ENCODE measurements around the gene SNAP25.

Gene SNAP25

DNA sequence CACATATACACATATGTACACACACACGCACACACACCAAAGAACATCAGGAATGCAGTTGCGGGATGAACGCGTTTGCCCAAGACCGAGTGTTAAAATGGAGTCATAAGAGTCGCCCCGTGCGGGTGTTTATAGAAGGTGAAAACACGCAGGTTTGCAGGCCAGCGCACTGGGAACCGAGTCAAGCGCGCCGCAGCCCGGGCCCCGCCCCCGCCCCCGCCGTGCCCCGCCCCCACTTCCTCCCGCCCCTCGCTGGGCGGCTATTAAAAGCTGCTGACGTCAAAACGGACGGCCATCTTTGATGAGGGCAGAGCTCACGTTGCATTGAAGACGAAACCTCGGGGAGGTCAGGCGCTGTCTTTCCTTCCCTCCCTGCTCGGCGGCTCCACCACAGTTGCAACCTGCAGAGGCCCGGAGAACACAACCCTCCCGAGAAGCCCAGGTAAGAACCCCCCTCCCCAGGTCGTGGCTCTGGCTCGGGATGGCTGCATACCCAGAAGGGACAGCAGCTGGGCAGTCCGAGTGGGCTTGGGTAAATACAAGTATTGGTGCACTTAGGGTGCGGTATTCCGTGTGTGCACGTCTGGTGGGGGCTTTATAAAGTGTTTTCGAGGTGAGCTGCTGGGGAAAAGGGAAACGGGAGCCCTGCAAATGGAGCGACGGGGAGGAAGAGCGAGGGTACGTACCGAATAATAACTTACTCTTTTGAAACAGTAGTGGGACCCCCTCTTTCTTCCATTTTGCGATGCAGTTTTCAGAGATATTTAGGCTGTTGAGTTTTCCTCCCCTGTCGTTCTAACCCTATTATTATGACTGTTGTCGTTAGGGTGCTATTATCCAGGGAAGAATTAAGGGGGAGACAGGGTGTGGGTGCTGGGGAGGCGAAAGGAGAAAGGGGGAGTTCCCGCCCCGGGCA, at the start of gene SNAP25 (continued):
- TF ChIP-seq, protein P1, sequence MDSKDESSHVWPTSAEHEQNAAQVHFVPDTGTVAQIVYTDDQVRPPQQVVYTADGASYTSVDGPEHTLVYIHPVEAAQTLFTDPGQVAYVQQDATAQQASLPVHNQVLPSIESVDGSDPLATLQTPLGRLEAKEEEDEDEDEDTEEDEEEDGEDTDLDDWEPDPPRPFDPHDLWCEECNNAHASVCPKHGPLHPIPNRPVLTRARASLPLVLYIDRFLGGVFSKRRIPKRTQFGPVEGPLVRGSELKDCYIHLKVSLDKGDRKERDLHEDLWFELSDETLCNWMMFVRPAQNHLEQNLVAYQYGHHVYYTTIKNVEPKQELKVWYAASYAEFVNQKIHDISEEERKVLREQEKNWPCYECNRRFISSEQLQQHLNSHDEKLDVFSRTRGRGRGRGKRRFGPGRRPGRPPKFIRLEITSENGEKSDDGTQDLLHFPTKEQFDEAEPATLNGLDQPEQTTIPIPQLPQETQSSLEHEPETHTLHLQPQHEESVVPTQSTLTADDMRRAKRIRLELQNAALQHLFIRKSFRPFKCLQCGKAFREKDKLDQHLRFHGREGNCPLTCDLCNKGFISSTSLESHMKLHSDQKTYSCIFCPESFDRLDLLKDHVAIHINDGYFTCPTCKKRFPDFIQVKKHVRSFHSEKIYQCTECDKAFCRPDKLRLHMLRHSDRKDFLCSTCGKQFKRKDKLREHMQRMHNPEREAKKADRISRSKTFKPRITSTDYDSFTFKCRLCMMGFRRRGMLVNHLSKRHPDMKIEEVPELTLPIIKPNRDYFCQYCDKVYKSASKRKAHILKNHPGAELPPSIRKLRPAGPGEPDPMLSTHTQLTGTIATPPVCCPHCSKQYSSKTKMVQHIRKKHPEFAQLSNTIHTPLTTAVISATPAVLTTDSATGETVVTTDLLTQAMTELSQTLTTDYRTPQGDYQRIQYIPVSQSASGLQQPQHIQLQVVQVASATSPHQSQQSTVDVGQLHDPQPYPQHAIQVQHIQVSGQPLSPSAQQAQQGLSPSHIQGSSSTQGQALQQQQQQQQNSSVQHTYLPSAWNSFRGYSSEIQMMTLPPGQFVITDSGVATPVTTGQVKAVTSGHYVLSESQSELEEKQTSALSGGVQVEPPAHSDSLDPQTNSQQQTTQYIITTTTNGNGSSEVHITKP (tag by site-specific recombination; IDR thresholded peaks at IDR 0.05): peak; percentile 95
- TF ChIP-seq, protein P2, sequence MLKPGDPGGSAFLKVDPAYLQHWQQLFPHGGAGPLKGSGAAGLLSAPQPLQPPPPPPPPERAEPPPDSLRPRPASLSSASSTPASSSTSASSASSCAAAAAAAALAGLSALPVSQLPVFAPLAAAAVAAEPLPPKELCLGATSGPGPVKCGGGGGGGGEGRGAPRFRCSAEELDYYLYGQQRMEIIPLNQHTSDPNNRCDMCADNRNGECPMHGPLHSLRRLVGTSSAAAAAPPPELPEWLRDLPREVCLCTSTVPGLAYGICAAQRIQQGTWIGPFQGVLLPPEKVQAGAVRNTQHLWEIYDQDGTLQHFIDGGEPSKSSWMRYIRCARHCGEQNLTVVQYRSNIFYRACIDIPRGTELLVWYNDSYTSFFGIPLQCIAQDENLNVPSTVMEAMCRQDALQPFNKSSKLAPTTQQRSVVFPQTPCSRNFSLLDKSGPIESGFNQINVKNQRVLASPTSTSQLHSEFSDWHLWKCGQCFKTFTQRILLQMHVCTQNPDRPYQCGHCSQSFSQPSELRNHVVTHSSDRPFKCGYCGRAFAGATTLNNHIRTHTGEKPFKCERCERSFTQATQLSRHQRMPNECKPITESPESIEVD (tag by site-specific recombination; IDR thresholded peaks at IDR 0.05): no peak
- TF ChIP-seq ZNF76 (tag by site-specific recombination; IDR thresholded peaks at IDR 0.05; ENCODE audit: borderline replicate concordance, low read depth) (peak; percentile 67; the same call in 1 of the 2 replicates), KLF8 (tag by site-specific recombination; IDR thresholded peaks at IDR 0.05) (0 out of 2 replicates have a peak, but pooled peaks have one; percentile 12)
- TF ChIP-seq, protein P3, sequence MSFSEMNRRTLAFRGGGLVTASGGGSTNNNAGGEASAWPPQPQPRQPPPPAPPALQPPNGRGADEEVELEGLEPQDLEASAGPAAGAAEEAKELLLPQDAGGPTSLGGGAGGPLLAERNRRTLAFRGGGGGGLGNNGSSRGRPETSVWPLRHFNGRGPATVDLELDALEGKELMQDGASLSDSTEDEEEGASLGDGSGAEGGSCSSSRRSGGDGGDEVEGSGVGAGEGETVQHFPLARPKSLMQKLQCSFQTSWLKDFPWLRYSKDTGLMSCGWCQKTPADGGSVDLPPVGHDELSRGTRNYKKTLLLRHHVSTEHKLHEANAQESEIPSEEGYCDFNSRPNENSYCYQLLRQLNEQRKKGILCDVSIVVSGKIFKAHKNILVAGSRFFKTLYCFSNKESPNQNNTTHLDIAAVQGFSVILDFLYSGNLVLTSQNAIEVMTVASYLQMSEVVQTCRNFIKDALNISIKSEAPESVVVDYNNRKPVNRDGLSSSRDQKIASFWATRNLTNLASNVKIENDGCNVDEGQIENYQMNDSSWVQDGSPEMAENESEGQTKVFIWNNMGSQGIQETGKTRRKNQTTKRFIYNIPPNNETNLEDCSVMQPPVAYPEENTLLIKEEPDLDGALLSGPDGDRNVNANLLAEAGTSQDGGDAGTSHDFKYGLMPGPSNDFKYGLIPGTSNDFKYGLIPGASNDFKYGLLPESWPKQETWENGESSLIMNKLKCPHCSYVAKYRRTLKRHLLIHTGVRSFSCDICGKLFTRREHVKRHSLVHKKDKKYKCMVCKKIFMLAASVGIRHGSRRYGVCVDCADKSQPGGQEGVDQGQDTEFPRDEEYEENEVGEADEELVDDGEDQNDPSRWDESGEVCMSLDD (tag by site-specific recombination; IDR thresholded peaks at IDR 0.05): peak; percentile 38; the same call in 1 of the 2 replicates

DNA sequence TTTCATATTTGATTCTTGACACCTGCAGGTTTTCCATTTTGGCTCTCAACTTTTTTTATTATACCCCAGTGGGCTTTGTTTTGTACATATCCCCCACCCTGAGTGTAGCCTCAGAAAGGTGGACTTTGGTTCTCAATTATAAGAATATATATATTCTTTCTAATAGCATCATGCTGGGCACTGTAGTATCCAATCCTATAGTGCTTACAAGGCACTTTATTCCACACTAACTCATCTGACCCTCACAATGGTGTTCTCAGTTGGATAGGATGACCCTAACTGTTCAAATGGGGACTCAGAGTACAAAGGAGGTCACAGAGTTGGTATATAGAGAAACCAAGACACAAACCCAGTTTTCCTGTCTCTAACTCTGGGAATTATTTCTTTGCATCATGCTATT, 48.9 kb upstream of the SNAP25 start:
- CTCF ChIA-PET: no interaction called here
- no peak overlapping the region for H3K27ac ChIP-seq (ENCODE audit: extremely low read depth, low read depth, low read length)
- TF ChIP-seq ZFHX2 (tag by site-specific recombination; conservative IDR thresholded peaks at IDR 0.05): no peak
- TF ChIP-seq, protein P4, sequence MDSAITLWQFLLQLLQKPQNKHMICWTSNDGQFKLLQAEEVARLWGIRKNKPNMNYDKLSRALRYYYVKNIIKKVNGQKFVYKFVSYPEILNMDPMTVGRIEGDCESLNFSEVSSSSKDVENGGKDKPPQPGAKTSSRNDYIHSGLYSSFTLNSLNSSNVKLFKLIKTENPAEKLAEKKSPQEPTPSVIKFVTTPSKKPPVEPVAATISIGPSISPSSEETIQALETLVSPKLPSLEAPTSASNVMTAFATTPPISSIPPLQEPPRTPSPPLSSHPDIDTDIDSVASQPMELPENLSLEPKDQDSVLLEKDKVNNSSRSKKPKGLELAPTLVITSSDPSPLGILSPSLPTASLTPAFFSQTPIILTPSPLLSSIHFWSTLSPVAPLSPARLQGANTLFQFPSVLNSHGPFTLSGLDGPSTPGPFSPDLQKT (IDR thresholded peaks at IDR 0.05; ENCODE audit: borderline replicate concordance, low read depth, low read length): no peak
- H3K4me1 ChIP-seq (ENCODE audit: control insufficient read depth, insufficient read depth, low read length): no peaks in the 10 kb centered on the region
- POLR2A ChIA-PET: no interaction called here
- H3K9me3 ChIP-seq (ENCODE audit: control insufficient read depth, insufficient read depth, low read depth, low read length): no peaks in the 10 kb centered on the region
- no peak overlapping the region for H3K4me3 ChIP-seq (ENCODE audit: low read depth, low read length)
- no peaks in the 10 kb centered on the region for H3K36me3 ChIP-seq (ENCODE audit: control insufficient read depth in 2 of 2, insufficient read depth in 1 of 2, low read length in 2 of 2)

DNA sequence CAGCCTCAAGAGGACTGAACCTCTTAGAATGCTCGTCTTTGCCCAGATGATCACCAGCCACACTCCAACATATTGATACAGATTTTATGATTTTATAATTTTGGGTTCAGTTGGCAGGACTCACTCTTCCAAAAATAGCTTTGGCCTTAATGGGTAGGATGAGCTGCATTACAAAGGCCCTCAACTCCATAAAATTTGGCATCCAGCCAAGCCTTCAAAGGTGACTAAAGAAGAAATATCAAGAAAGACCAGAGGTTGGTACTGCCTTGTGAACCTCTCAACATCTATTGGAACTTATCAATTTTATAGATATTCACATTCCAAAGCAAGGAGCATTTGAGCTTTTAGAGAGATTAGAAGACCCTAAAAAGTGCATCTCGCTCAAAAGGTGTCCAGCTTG, 48.4 kb upstream of the SNAP25 start:
- TF ChIP-seq ZNF701 (tag by site-specific recombination; IDR thresholded peaks at IDR 0.05) (no peak), GLI2 (tag by site-specific recombination; IDR thresholded peaks at IDR 0.05; ENCODE audit: borderline replicate concordance, low read depth) (no peak), ZNF473 (tag by site-specific recombination; IDR thresholded peaks at IDR 0.05) (no peak), ZNF335 (tag by site-specific recombination; conservative IDR thresholded peaks at IDR 0.05) (no peak), YY2 (tag by site-specific recombination; IDR thresholded peaks at IDR 0.05) (no peak), ZNF707 (tag by site-specific recombination; IDR thresholded peaks at IDR 0.05) (no peak), SCRT1 (tag by site-specific recombination; IDR thresholded peaks at IDR 0.05; ENCODE audit: borderline replicate concordance) (no peak), ZNF658 (tag by site-specific recombination; IDR thresholded peaks at IDR 0.05) (no peak), ZNF529 (tag by site-specific recombination; IDR thresholded peaks at IDR 0.05; ENCODE audit: insufficient replicate concordance) (no peak), ZNF571 (tag by site-specific recombination; IDR thresholded peaks at IDR 0.05) (no peak), ZNF132 (tag by site-specific recombination; IDR thresholded peaks at IDR 0.05; ENCODE audit: borderline replicate concordance) (no peak), YY1 (tag by site-specific recombination; IDR thresholded peaks at IDR 0.05) (no peak)
- ChIA-PET POLR2A (no interaction called here), CTCF (interaction anchor here (0.7 kb wide), 1 partner anchor 32 kb away, joined by 3 read pairs; no protein-coding TSS in a partner anchor)
- Histone ChIP-seq H3K4me3 (ENCODE audit: low read depth, low read length) (no peak overlapping the region), H3K27ac (ENCODE audit: extremely low read depth, low read depth, low read length) (no peak overlapping the region), H3K36me3 (ENCODE audit: control insufficient read depth in 2 of 2, insufficient read depth in 1 of 2, low read length in 2 of 2) (no peaks in the 10 kb centered on the region), H3K9me3 (ENCODE audit: control insufficient read depth, insufficient read depth, low read depth, low read length) (no peaks in the 10 kb centered on the region), H3K4me1 (ENCODE audit: control insufficient read depth, insufficient read depth, low read length) (no peaks in the 10 kb centered on the region)
